HG03439 (cell line): ENCODE measurements around the gene FSIP1.

Experiments
- ATAC-seq: cut with Tn5 transposase; IDR thresholded peaks from one replicate; pipeline ENCODE4 v1.9.1; 2021; ENCODE audit warnings: mild to moderate bottlenecking, moderate library complexity; ENCODE audit not compliant: unreplicated experiment

Gene FSIP1

DNA sequence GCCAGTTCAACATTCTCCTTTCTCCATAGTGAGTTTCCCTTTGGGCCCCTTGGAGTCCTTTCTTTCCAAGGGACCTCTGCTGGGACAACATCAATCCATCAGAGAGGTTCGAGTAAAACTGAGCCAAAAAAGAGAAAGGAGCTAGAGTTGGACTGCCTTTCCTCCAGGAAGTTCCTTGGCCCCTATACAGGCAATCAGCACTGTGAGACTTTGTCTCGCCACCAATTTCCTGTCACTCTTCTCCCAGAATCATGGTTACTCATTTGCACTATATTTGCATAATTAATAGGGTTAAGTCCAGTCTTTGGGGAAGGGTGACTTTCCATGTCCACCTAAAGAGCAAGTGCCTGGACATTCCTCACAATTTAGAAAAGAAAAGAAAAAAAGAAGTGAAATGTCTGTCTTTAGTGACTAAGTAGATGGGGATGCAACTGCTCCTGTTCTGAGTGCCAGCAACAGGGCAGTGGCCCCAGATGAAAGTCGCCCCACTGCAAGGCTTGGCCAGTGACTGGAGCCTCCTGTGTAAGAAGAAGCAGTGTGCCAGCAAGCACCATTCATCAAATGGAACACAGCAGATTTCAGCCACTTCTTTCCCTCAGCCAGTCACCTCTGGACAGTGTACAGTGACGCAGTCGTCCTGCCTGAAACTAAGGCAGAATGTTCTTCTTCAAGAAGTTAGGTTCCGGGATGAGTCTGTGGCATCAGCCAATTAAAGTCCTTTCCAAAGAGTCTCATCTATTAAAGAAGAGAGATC lies 91.6 kb downstream of the FSIP1 start:
- ATAC-seq, result no peak

DNA sequence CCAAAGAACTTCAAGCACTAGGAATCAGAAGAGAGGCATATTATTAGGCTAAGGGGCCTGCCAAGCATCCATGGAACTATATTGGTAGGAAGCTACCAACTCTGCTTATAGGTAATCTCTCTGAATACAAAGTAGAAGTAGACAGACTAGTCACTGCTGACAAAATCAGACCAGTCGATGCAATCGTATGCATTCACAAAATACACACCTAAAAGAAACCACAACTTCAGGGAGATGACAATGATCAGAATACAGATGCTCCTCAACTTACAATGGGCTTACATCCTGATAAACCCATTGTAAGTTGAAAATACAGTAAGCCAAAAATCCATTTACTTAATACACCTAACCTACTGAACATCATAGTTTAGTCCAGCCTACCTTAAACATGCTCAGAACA lies 94.7 kb downstream of the FSIP1 start:
- no peak for ATAC-seq

DNA sequence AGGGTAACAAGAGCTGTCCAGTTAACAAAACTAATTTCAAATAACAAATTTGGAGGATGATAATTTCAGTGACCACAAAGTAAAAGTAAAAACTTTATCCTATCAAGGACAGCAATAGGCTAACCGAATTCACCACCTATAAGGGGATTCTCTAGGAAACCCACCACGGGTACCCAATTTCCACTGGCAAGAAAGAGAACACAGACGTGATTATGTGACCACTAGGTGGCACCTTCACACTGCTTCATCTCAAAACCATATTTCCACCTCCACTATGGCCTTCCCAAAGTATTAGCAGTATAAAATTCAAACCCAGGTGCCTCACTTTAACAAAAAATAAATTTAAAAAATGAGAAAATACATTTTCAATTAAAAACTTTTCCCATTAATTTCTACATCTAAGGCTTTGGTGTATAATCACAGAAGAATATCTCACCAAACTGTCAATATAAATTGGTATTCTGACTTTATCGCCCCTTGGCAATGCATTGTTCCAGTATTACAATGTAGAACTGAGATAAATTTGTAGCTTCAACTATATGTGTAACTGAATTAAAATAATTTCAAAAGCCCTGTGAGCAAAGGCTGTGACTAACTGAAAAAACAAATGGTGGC lies 96.5 kb downstream of the FSIP1 start:
- no peak for ATAC-seq

DNA sequence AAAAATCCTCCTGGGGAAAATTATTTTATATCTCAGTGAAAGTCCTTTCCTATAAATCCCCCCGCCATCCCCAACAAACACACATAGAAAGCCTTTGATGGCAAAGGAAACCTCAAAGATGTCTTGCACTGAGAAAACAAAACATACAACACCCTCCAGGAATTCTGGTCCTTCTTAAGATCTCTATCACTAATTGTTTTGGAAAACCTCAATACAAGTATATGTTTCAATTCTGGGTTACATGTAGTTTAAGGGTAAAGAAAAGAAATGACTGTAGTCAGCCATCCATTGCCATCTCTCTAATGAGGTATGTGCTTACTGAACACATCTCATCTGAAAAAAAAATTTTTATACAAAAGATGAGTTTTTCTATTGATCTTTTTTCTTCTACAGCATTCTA lies 97.3 kb downstream of the FSIP1 start:
- no peak for ATAC-seq

DNA sequence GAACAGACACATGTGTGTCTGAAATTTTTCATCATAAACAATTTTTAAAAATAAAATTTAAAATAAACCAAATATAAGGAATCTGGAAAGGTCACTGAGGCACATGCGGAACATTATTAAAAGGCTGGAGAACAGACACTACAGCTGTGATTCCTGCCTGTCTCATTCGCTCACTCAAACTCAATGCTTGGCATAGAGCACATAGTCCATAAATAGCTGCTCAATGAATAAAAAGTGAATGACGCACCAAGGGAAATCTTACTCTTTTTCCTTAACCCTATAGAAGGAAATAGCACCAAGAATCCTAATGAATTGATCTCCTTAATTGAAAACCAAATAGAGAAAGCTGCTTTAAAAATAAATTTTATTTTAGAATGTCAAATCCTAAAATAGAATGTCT lies 98.4 kb downstream of the FSIP1 start:
- no peak for ATAC-seq

DNA sequence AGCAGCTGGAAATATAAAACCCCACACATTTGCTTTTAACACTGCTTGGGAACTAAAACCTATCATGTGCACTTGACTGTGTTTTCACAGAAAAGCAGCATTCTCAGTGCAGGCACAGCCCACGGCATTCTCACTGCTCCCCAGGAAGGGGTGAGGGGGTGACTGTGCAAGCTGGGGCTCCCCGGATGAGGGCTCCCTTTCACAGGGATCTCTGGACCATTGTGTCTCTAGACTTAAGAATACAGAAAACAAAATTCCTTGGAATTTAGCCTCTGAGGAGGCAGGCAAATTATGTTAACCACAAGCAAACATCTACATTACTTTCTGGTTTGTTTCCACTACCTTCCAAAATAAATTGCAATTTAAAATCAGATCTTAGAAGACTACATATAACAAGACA lies 100.3 kb downstream of the FSIP1 start:
- no peak for ATAC-seq

DNA sequence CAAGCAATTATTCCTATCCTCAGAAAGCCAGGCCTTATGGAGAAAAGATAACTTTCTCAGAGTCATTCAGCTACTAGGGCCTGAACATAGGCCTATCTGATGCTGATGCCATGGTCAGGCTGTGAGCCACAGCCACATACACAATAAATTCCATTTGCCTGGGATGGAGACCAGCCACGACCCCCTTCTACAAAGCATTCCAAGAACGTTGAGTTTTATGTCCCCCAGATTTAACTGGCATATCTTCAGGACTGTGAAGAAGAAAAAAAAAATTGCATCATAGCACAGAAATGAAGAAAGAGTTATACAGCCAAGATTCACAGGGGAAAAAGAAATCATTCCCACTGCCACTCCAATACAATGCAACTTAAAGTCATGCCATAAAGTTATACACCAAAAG lies 101.8 kb downstream of the FSIP1 start:
- no peak for ATAC-seq

DNA sequence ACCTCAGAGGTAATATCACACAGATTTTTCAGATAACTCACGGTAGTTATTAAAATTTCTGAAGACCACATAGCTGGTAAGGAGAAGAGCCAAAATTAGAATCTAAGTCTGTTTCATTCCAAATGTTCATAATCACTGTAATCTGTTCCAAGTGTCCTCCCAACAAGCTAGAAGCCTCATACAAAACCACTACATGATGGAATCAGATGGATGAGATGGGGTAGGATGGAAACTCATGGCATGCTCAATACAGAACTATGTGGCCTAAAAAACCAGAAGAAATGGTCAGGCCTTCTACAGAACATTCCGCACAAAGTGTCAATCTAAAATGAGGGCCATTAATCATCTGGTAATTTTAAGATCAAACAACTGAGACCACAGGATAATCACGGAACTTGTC lies 110.0 kb downstream of the FSIP1 start:
- no peak for ATAC-seq

DNA sequence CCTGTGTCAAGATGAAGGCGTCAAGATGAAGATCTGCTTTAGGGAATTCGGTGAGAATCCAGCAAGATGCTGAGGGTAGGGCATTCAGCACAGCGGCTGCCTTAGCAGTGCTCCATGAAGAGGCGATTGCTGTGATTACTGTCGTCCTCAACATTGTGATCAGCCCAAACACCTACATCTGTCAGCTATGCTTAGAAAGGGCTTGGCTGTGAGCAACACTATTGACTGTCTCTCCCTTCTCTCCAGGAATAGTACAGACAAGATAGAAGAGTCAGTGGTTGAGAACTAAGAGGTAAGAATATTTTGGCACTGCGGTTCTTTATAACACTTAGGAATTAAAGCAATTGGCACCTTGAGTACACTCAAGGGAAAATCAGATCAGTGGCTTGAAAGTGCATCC lies 110.5 kb downstream of the FSIP1 start:
- ATAC-seq, result no peak

DNA sequence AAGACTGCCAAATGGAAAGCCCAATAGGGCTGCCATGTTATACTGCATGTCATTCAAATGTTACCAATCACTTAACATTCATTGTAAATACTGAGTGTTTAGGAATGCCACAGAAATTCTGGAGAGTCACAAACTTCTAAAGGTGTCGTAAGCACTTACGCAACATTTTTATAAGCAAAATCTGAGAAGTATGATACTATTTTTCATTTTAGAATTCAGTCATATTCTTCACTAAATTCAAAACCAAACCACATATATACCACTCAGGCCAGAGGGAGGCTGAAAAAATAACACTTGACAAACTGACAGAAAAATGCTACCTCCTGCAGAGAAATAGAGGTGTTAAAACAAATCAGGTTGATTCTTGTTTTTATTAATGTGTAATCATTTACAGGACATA lies 112.0 kb downstream of the FSIP1 start:
- no peak for ATAC-seq

DNA sequence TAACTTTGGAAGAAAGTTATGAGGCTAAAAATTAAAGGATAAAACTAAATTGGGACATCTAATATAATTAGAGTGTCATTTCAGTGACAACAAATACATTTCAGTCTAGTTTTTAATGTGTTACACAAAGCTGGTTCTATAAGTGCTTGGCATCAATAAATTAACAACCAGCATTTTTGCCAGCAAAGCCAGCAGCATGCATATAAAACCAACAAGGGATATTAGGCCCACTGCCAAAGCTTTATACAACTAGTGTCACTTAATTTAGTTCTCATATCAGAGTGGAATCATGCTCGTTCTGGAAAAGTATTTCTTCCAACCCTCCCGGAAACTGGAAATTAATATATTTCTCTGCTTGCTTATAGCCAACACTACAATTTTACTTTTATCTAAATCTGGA lies 113.0 kb downstream of the FSIP1 start:
- ATAC-seq, result no peak

DNA sequence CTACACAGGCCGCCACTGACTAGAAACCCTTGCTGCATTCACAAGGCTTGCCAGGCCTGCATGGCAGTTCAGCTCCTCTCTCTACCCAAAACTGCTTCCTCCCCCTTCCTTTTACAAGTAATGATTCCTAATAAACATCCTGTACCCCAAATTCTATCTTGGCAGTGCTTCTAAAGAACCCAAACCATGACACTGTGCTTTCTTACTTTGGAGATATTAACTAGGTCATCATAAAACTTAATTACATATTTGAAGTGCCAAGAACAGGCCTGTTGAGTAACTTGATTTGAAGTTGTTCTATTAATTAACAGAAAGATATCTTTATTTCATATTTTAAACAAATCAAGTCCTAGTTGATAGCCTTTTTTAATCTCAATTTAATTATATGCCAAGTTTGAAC lies 113.4 kb downstream of the FSIP1 start:
- ATAC-seq, result no peak

DNA sequence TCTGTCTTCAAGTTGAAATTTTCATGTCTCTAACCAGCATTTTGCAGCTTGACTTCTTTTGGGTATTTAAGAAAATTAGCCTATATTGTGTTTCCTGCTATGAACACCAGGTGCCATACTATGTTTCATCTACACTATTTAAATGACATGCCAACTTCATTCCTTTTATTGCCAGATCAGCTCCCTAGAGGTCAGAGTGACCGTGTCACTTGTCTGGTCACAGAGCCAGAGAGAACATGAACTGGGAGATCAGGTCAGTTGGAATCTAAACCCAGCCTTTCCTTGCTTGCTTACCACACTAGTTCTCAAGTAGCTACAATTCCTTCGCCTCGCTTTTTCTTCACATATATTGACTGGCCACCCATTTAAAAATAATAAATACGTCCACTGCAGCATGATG lies 114.2 kb downstream of the FSIP1 start:
- ATAC-seq, result no peak

DNA sequence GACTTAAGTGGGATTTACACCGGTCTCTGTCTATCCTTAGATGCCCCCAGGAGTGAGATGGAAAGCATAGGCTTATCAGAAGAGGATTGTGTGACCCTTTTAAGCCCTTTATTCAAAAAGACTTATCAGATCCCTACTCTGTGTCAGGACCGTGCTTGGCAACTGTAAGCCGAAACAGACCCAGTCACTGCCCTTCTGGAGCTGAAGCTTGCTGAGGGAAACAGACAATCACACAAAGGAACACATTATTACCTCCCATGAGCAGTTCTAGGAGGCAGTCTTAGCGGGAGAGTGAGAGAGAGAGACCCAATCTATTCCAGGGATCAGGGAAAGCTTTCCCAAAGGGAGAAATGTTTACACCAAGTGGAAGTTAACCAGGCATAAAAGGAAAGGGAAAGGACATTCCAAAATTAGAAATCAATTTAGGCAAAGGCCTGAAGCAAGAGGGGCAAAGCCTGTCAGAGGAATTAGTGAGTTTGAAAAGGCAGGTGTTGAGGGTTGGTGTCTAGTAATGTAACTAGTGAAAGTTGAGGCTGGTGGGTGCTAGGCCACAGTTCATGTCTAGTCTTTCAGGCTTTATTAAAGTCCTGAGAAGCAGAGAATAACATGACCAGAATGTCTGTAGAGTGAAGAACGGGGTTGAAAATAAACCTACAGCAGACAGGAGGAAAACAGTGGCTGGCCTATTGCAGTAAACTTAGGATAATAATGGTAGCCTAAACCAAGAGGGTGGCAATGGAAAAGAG lies 115.1 kb downstream of the FSIP1 start:
- ATAC-seq, result no peak

DNA sequence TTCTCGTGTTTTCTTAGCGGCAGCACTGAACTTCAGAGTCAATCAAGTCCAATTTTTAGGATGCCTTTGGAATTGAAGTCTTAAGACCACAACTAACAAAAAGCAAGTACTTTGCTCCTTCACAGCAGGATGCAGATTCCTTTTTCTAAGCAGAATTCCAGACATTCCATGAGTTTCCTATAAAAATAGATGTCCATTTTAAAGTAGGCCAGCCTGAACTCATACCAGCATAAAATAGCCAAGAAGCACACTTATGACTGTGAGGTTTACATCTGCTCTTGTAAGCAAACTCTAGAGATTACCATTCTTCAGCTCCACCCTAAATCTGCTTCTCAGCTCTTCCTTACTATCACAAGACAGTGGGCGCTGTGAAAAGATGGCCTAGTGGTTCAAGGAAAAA lies 116.0 kb downstream of the FSIP1 start:
- ATAC-seq, result no peak

DNA sequence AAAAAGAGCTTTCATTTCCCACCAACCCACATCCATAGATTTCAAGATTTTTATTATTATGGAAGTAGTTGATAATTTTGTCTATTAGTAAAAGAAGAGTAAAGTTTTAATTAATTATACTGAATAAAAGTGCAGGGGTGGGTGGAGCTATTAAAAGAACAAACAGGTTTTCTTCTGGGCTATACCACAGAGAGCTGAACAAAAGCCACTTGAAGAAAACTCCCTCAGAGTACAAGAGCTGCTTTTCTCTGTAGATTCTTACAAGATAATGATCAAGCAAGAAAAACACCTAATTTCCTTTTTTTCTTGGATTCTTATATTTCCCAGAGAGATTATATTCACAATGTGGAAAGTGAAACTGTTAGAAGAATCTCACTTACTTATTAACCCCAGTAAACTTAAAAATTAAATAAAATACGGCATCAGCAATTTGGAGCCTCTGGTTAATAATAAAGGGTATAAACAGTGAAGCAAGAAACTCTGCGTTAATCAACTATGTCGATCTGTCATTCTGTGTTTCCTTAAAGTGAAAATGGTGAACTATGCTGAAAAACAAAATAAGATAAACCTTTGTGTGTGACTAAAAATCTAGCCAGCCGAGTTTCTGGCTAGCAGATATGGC lies 116.9 kb downstream of the FSIP1 start:
- no peak for ATAC-seq

DNA sequence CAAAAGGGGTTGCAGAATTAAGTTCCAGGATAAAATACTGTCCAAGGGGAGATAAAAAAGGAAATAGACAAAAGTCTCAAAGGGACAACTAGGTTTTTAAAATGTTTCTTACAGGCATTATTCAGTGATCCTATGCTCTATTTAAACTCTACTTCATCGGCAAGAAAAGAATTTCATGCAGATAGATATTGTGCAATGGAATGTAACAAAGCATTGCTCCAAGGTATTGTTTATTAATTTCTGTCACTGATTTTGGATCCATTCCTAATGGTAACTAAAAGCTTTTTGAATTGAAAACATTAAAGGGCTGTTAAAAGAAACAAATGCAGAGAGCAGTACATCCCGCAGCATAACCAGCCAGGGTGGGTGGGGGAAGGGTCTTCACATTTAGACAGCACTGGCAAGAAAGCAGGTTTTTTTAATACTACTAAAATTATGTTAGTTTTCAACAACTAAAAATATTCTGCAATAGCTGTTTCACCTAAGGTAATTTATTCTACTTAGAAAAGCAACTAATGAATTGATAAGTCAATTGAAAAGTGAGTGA lies 118.9 kb downstream of the FSIP1 start:
- ATAC-seq, result no peak

DNA sequence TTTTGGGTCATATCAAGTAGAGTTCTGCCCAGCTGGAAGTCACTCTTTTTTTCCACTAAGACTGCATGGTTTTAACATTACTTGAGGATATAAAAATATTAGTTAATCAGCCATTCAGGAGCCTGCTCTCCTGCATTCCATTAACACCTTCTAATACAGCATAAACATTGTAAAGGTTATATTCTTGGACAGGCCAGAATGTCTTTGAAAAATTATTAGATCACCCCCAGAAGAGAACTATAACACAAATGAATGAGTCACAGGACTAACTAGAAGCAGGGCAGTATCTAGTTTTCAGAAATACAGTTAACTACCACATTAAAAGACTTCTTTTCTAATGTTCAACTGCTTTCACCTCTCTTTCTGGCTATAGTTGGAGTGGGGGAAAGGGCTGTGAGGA lies 120.9 kb downstream of the FSIP1 start:
- ATAC-seq, result no peak

DNA sequence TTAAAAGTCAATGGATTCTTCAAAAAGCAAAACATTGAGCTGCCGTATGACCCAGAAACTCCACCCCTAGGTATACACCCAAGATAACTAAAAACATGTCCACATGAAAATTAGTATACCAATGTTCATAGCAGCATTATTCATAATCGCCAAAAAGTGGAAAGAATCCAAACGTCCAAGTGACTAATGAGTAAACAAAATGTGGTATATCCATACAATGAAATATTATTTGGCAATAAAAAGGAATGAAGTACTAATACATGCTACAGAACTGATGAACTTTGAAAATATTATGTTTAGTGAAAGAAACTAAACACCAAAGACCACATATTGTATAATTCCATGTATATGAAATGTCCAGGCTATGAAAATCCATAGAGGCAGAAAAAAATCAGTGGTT lies 123.9 kb downstream of the FSIP1 start:
- ATAC-seq, result no peak

DNA sequence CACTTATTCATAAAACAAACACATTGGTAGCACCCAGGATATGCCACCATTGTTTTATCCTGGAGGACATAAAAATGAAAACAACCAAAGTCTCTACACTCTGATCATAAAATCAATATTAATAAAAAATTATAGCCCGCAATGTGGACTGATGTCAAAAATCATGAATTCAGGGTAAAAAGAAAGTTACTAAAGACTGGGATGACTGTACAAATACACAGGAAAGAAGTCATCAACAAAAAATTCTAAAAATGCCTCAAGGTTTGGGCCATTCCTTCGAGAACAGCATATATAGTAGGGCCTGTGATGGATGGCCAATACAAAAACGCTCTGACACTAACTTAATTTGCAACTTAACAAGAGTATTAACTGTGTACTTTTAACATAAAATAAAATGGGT lies 125.0 kb downstream of the FSIP1 start:
- ATAC-seq, result no peak

DNA sequence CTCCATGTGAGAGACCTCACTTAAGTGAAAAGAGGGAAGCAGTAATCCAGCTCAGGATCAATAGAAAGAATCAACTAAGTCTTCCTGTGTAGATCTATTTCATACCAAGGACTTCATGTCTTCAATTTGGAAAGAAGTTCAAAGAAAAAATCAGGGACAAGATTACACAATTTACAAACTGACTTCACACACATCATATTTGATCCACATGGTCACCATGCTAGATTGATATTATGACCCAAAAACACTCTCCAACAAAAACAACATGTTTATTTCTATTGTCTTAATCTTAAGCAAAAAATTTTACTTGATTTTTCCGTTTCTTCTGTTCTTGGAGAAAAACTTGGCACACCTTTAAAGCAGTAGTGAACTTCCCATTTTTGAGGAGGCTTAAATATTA lies 125.5 kb downstream of the FSIP1 start:
- no peak for ATAC-seq

DNA sequence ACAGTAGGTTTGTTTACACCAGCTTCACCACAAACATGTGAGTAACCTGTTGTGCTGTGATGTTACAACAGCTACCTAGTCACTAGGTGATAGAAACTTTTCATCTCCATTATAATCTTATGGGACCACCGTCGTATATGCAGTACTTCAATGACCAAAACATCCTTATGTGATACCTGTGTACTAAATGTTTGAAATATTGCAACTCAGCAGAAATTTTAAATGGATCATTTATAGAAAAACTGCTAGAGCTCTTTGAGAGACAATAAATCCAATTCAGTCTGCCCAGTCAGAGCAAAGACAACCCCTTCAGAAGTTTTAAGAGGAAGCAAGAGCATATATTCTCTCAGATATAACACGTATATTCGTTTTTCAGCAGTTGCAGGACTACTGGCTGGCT lies 128.3 kb downstream of the FSIP1 start:
- no peak for ATAC-seq
